GM23248 (cell line): ENCODE measurements around the gene WDR7. TPM values are rescaled to one million over a fixed set of nuclear protein-coding genes. Genes with fewer than 3 reads are reported as not detected.

ENCODE experiments used
- DNase-seq: peaks from one replicate; pipeline ENCODE4 v3.0.0-alpha.2; 2015
- H2AFZ ChIP-seq: fragments of 200-600 bp; sonication (generic); 2 replicates; pipeline ENCODE4 v1.6.1; 2016; ENCODE audit warnings: antibody characterized with exemption
- H3F3A ChIP-seq: fragments of 200-600 bp; sonication (generic); 2 replicates; pipeline ENCODE4 v1.6.1; 2016; ENCODE audit warnings: mild to moderate bottlenecking, antibody characterized with exemption, mixed run types; ENCODE audit not compliant: insufficient read depth
- H3K27ac ChIP-seq: fragments of 200-600 bp; sonication (generic); 2 replicates; pipeline ENCODE4 v1.5.1; 2016; ENCODE audit warnings: mild to moderate bottlenecking
- H3K27me3 ChIP-seq: fragments of 200-600 bp; sonication (generic); replicated peaks from 2 replicates; pipeline ENCODE4 v1.6.1; 2016; ENCODE audit warnings: mild to moderate bottlenecking; ENCODE audit not compliant: insufficient read depth
- H3K36me3 ChIP-seq: fragments of 200-600 bp; sonication (generic); 2 replicates; pipeline ENCODE4 v1.6.1; 2016; ENCODE audit warnings: low read depth, mild to moderate bottlenecking
- H3K4me1 ChIP-seq: fragments of 200-600 bp; sonication (generic); 2 replicates; pipeline ENCODE4 v1.6.1; 2016; ENCODE audit warnings: mild to moderate bottlenecking; ENCODE audit not compliant: insufficient read depth
- H3K4me2 ChIP-seq: fragments of 200-600 bp; sonication (generic); one replicate; pipeline ENCODE4 v1.6.1; 2016; ENCODE audit warnings: mild to moderate bottlenecking; ENCODE audit not compliant: unreplicated experiment
- H3K4me3 ChIP-seq: fragments of 200-600 bp; sonication (generic); 2 replicates; pipeline ENCODE4 v1.5.1; 2016; ENCODE audit warnings: mild to moderate bottlenecking
- H3K79me2 ChIP-seq: fragments of 200-600 bp; sonication (generic); 2 replicates; pipeline ENCODE4 v1.6.1; 2016; ENCODE audit warnings: mild to moderate bottlenecking; ENCODE audit not compliant: insufficient read depth
- H3K9ac ChIP-seq: fragments of 200-600 bp; sonication (generic); 2 replicates; pipeline ENCODE4 v1.6.1; 2016; ENCODE audit warnings: mild to moderate bottlenecking
- H3K9me2 ChIP-seq: fragments of 200-600 bp; sonication (generic); 2 replicates; pipeline ENCODE4 v1.6.1; 2016; ENCODE audit warnings: mixed run types, mild to moderate bottlenecking, moderate library complexity; ENCODE audit not compliant: insufficient read depth
- H3K9me3 ChIP-seq: fragments of 200-600 bp; sonication (generic); one replicate; pipeline ENCODE4 v1.6.1; 2017; ENCODE audit warnings: low read depth
- H4K20me1 ChIP-seq: fragments of 200-600 bp; sonication (generic); 2 replicates; pipeline ENCODE4 v1.6.0; 2016; ENCODE audit not compliant: insufficient read depth
- EZH2 ChIP-seq: fragments of 200-600 bp; sonication (generic); IDR thresholded peaks from 2 replicates; pipeline ENCODE4 v1.6.1; 2018; ENCODE audit warnings: antibody characterized with exemption, mild to moderate bottlenecking; ENCODE audit not compliant: insufficient read depth, poor library complexity, severe bottlenecking
- EZH2phosphoT487 ChIP-seq: fragments of 200-600 bp; sonication (generic); IDR thresholded peaks from 2 replicates; pipeline ENCODE4 v1.6.1; 2018; ENCODE audit warnings: antibody characterized with exemption, moderate library complexity, mild to moderate bottlenecking, low read depth; ENCODE audit not compliant: insufficient read depth
- WGBS, 2 experiments: methylation state at CpG; one replicate each; pipeline ENCODE4 v1.1.6; 2015 to 2017; ENCODE audit warnings: low lambda C conversion rate in 2 of 2, low coverage in 1 of 2; ENCODE audit errors: missing lambda C conversion rate in 2 of 2; 5-methylcytosine and 5-hydroxymethylcytosine counted together
- in situ Hi-C: fragments of 300-500 bp; cut with MboI; formaldehyde crosslinking; loops from 2 replicates; pipeline ENCODE4 v1.15.0; 2020
- polyA plus RNA-seq: library from polyadenylated mRNA; unstranded; fragments of >200 nt; fragmentation: Nextera tagmentation; extraction: Ambion mirVana; gene quantifications from 2 replicates; pipeline ENCODE4 v1.2.1, GENCODE V29; 2016
- total RNA-seq: library from RNA; depleted of rRNA; stranded (reverse); fragments of >200 nt; shearing (Covaris generic); gene quantifications from 2 replicates; pipeline ENCODE4 v1.2.3, GENCODE V29; 2014; rRNA removed

The WDR7 gene
- total RNA-seq: 6.7 and 8.2 TPM in 2 replicates
- 7.2 and 8.3 TPM in 2 replicates for polyA plus RNA-seq

DNA sequence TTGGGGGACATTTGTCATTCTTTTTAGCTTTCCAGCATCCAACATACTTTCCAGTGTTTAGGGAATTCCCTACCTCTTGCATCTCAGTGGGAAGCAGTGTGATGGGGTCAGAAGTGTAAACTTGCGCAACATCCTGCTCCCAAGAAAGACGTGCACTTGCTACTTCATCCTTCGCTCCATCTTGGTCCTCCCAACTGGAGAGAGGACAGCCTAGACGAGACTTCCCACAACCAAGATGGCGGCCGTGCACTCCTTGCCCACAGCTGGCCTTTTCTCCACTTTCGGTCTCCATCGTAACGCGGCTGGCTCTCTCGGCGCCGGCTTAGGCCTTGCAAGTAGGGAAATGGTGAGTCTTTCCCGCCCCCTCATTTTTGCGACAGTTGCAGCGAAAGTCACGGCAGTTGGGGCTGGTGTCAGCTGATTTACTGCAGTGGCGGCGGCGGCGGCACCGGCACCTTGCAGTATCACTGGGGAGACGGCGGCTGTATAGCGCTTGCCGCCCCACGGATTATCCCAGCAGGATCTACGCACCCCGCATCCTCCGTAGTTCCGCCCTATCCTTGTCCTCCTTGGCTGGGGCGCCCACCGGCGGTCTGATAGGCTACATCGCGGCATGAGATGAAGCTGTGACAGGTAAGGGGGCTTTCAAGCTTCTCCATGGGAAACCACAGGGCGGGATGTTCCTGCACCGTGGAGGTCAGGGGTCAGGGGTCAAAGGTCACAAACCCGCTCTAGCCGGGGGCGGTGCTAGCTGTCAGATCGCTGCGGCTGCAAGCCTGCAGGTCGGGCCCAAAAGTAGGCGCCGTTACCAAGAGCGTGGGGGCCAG is at the start of gene WDR7:
TSS of gene WDR7 (plus strand) at position 416 of the 827 bp plus-strand sequence. CDS start 21,157 bp downstream, outside the sequence.
- no peaks in the 10 kb centered on the region for H3K36me3 ChIP-seq
- peak within 1 kb of the TSS; percentile 80 for H3K9ac ChIP-seq
- in situ Hi-C loops: no loop called here
- peak within 1 kb of the TSS; percentile 93 for H2AFZ ChIP-seq
- no peaks in the 10 kb centered on the region for H3K9me2 ChIP-seq
- H3K9me3 ChIP-seq: no peaks in the 10 kb centered on the region
- peaks cover 49% of the 10 kb centered on the region for H3K79me2 ChIP-seq
- H4K20me1 ChIP-seq: no peaks in the 10 kb centered on the region
- TF ChIP-seq EZH2 (no peak), EZH2phosphoT487 (no peak)
- H3K4me3 ChIP-seq: peak within 1 kb of the TSS; percentile 91
- 0 out of 2 replicates have a peak, but pooled peaks cover 7% of the 10 kb centered on the region for H3K4me1 ChIP-seq
- 1% methylated on average over 45 to 47 of the region's 47 CpGs for WGBS, 2 experiments
- H3K27me3 ChIP-seq: no peaks in the 10 kb centered on the region
- peak within 1 kb of the TSS; percentile 44 for H3K27ac ChIP-seq
- peak within 1 kb of the TSS; percentile 93 for H3K4me2 ChIP-seq
- DNase-seq: peak; percentile 99
- peaks cover 15% of the 10 kb centered on the region; the same call in 1 of the 2 replicates for H3F3A ChIP-seq

DNA sequence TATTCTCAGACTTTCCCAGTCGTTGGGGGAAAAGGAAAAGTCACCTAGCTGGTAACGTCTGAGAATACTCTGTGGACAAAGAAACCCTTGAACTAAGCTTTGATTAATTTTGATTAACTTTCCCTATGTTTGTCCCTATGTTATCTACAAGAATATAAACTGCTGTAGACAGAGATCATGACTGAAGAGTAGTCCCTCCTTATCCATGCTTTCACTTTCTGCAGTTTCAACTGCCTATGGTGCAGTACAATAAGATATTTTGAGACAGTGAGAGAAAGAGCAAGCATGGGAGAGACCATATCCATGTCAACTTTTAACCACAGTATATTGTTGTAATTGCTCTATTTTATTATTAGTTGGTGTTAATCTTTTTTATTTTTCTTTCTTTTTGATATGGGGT is 44.5 kb upstream of the WDR7 start:
- Histone ChIP-seq H3K27me3 (no peaks in the 10 kb centered on the region), H3K9me3 (no peaks in the 10 kb centered on the region), H3K9me2 (no peaks in the 10 kb centered on the region), H3K79me2 (peaks cover 31% of the 10 kb centered on the region), H3K4me1 (no peaks in the 10 kb centered on the region), H4K20me1 (no peaks in the 10 kb centered on the region), H3F3A (no peaks in the 10 kb centered on the region; the same call in 1 of the 2 replicates), H3K27ac (no peak overlapping the region), H3K4me2 (no peak overlapping the region), H3K9ac (no peak overlapping the region), H3K36me3 (peaks cover 66% of the 10 kb centered on the region), H3K4me3 (no peak overlapping the region), H2AFZ (no peak overlapping the region)
- in situ Hi-C loops: no loop called here
- WGBS, 2 experiments: 96 to 97% methylated on average over 2 of the region's 2 CpGs
- TF ChIP-seq EZH2phosphoT487 (no peak), EZH2 (no peak)
- DNase-seq: no peak

DNA sequence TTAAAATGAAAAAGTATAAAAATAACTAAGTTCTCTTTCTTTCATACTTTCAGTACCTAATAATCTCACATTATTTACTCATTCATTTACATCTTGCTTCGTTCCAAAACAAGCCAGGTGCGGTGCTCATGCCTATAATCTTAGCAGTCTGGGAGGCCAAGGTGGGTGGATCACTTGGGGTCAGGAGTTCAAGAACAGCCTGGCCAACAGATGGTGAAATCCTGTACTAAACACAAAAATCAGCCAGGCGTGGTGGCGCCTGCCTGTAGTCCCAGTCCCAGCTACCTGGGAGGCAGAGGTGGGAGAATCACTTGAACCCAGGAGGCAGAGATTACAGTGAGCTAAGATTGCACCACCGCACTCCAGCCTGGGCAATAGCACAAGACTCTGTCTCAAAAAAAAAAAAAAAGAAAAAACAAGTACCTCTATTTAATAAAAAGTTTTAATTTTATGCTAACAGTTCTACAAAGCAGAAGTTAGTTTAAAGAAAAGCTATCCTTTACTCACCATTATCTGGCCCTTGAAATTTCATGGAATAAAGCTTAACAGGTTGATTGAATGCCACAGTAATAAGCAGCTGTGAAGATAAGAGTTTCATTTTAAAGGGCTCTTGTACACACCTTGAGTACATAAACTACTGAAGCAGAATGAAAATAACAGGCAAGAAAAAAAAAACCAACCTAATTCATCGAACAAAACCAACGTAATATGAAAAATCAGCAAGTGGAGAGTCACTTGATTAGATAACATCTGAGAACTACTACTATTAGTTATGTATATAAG is 35.2 kb upstream of the WDR7 start:
- H2AFZ ChIP-seq: no peak overlapping the region
- H3K27me3 ChIP-seq: no peaks in the 10 kb centered on the region
- H3K36me3 ChIP-seq: peaks cover 60% of the 10 kb centered on the region
- no peak overlapping the region for H3K9ac ChIP-seq
- 90 to 93% methylated on average over 6 to 7 of the region's 7 CpGs for WGBS, 2 experiments
- H3K4me2 ChIP-seq: no peak overlapping the region
- H3K79me2 ChIP-seq: peaks cover 87% of the 10 kb centered on the region
- no peaks in the 10 kb centered on the region for H3K9me3 ChIP-seq
- no peak for TF ChIP-seq EZH2
- no peak for TF ChIP-seq EZH2phosphoT487
- no peak for DNase-seq
- in situ Hi-C loops: no loop called here
- no peak overlapping the region for H3K27ac ChIP-seq
- H3K4me1 ChIP-seq: no peaks in the 10 kb centered on the region
- H3K4me3 ChIP-seq: no peak overlapping the region
- H3K9me2 ChIP-seq: no peaks in the 10 kb centered on the region
- H4K20me1 ChIP-seq: peaks cover 6% of the 10 kb centered on the region; the same call in 1 of the 2 replicates
- no peaks in the 10 kb centered on the region for H3F3A ChIP-seq

DNA sequence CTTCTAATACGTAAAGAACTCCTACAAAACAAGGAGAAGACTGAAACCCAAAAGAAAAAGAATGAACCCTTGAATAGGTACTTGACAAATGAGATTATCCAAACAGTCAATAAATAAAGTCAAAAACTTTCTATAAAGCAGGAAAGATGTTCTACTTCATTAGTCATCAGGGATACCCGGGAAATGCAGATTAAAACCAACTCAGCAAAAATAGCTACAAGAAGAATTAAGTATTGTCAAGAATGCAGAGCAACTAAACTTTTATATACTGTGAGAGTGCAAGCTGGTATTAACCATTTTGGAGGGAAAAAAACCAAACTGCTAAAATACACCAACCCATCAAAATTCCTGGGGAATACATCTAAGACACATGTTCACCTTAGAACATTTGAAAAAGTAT is 23.2 kb upstream of the WDR7 start:
- Histone ChIP-seq H3F3A (peaks cover 9% of the 10 kb centered on the region; the same call in 1 of the 2 replicates), H3K79me2 (peaks cover 100% of the 10 kb centered on the region), H3K36me3 (peaks cover 21% of the 10 kb centered on the region), H3K9me3 (no peaks in the 10 kb centered on the region), H3K4me3 (no peak overlapping the region), H3K9me2 (no peaks in the 10 kb centered on the region), H3K27me3 (no peaks in the 10 kb centered on the region), H3K9ac (no peak overlapping the region), H3K4me2 (no peak overlapping the region), H3K27ac (no peak overlapping the region), H4K20me1 (peaks cover 30% of the 10 kb centered on the region; the same call in 1 of the 2 replicates), H2AFZ (no peak overlapping the region), H3K4me1 (peaks cover 7% of the 10 kb centered on the region; the same call in 1 of the 2 replicates)
- in situ Hi-C loops: no loop called here
- no peak for DNase-seq
- whole genome bisulfite sequencing, 2 experiments: 83 to 88% methylated on average over 2 of the region's 2 CpGs
- TF ChIP-seq EZH2phosphoT487 (no peak), EZH2 (no peak)
